Colonic mucosa (tissue), 4 donors: ENCODE results near the gene PAFAH1B2. TPM values are rescaled to one million over a fixed set of nuclear protein-coding genes. Genes with fewer than 3 reads are reported as not detected.

Experiments
- DNase-seq: peaks from one replicate; pipeline ENCODE4 v3.0.0-alpha.2; 2020
- H3K27ac ChIP-seq: fragments of 200-600 bp; one replicate; pipeline ENCODE4 v1.8.0; 2021
- H3K27me3 ChIP-seq: fragments of 200-600 bp; one replicate; pipeline ENCODE4 v1.8.0; 2021
- H3K36me3 ChIP-seq: fragments of 200-600 bp; one replicate; pipeline ENCODE4 v1.8.0; 2021
- H3K4me1 ChIP-seq: fragments of 200-600 bp; one replicate; pipeline ENCODE4 v1.8.0; 2021; ENCODE audit warnings: mild to moderate bottlenecking
- H3K4me3 ChIP-seq: fragments of 200-600 bp; one replicate; pipeline ENCODE4 v1.8.0; 2021
- H3K9ac ChIP-seq, 2 donors: one replicate each; pipeline ENCODE4 v1.7.0; 2013; ENCODE audit warnings: control low read depth in 2 of 2, low read depth in 2 of 2, low read length in 2 of 2
- H3K9me3 ChIP-seq: fragments of 200-600 bp; one replicate; pipeline ENCODE4 v1.8.0; 2021
- intact Hi-C: fragments of 100-400 bp; cut with DNase I; formaldehyde crosslinking; loops from one replicate; pipeline ENCODE4 v1.14.1; 2022
- total RNA-seq, 2 donors: library from RNA; stranded (reverse); fragmentation: NEBNext Ultra II Directional in 1 of 2; extraction: Animal tissue kit (Norgen Biotek cat#: 25700) in 1 of 2; gene quantifications; one replicate each; pipeline ENCODE4 v1.2.1, GENCODE V29; 2021
- TF ChIP-seq, protein P1 (sequence below): fragments of 200-600 bp; IDR thresholded peaks from one replicate; pipeline ENCODE4 v1.8.0; 2022; ENCODE audit warnings: antibody characterized with exemption, mild to moderate bottlenecking
- donor health status: healthy.
- donor health status: DM: no; HTN: no; CAD: no.
- donor health status: DM: no; HTN: no; CAD: no.

PAFAH1B2 gene
- total RNA-seq, 2 donors from 2014 or later, result 76.4 to 80.5 TPM

- intact Hi-C loops, result no loop called here
- no peaks in the 10 kb centered on the region for H3K27me3 ChIP-seq
- no peaks in the 10 kb centered on the region for H3K9me3 ChIP-seq
- H3K4me1 ChIP-seq, result peaks cover 8% of the 10 kb centered on the region
- DNase-seq, result no peak
- no peak overlapping the region for H3K4me3 ChIP-seq
- TF ChIP-seq, protein P1, sequence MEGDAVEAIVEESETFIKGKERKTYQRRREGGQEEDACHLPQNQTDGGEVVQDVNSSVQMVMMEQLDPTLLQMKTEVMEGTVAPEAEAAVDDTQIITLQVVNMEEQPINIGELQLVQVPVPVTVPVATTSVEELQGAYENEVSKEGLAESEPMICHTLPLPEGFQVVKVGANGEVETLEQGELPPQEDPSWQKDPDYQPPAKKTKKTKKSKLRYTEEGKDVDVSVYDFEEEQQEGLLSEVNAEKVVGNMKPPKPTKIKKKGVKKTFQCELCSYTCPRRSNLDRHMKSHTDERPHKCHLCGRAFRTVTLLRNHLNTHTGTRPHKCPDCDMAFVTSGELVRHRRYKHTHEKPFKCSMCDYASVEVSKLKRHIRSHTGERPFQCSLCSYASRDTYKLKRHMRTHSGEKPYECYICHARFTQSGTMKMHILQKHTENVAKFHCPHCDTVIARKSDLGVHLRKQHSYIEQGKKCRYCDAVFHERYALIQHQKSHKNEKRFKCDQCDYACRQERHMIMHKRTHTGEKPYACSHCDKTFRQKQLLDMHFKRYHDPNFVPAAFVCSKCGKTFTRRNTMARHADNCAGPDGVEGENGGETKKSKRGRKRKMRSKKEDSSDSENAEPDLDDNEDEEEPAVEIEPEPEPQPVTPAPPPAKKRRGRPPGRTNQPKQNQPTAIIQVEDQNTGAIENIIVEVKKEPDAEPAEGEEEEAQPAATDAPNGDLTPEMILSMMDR, result no peak
- no peak overlapping the region for H3K9ac ChIP-seq
- no peak overlapping the region for H3K27ac ChIP-seq
- no peaks in the 10 kb centered on the region for H3K36me3 ChIP-seq
Measured at GRCh38 chr11:117194267-117194666, 50.2 kb downstream of the PAFAH1B2 start.

DNA sequence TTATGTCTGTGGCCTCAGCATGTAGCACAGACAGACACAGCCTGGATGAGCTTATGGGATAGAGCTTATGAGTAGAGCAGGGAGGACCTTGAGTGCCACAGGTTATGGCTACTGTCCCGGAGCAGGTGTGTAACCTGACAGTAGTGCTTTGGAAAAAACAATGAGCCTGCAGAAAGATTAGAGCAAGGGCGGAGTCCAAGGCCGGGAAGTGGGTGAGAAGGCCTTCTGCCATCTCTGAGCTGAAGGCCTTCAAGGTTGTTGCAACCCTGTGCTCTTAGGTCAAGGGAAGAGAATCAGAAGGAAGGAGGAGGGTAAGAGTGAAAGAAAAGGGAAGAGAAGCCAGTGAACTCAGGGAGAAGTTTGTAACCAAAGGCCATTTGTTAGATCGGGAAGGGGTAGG, 51.2 kb downstream of the PAFAH1B2 start:
- no peak overlapping the region for H3K9ac ChIP-seq
- DNase-seq, result peak; percentile 66
- no peaks in the 10 kb centered on the region for H3K27me3 ChIP-seq
- peaks cover 8% of the 10 kb centered on the region for H3K4me1 ChIP-seq
- H3K36me3 ChIP-seq, result no peaks in the 10 kb centered on the region
- no peaks in the 10 kb centered on the region for H3K9me3 ChIP-seq
- intact Hi-C loops, result no loop called here
- H3K27ac ChIP-seq, result no peak overlapping the region
- no peak overlapping the region for H3K4me3 ChIP-seq
- TF ChIP-seq, protein P1, result no peak

DNA sequence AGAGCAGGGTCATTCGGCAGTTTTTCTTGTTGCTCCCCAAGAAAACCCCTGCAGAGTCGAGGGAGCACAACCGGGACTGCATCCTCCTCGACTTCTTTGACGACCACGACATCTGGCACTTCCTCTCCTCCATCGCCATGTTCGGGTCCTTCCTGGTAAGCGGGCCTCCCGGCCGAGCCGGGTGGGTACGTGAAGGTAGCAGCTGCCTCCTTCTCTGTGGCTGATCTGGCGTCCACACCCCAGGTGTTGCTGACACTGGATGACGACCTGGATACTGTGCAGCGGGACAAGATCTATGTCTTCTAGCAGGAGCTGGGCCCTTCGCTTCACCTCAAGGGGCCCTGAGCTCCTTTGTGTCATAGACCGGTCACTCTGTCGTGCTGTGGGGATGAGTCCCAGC, 51.7 kb downstream of the PAFAH1B2 start:
- H3K9me3 ChIP-seq, result no peaks in the 10 kb centered on the region
- intact Hi-C loops, result no loop called here
- no peak for DNase-seq
- TF ChIP-seq, protein P1, result no peak
- no peak overlapping the region for H3K27ac ChIP-seq
- H3K27me3 ChIP-seq, result no peaks in the 10 kb centered on the region
- no peak overlapping the region for H3K4me3 ChIP-seq
- H3K4me1 ChIP-seq, result peaks cover 8% of the 10 kb centered on the region
- no peaks in the 10 kb centered on the region for H3K36me3 ChIP-seq
- H3K9ac ChIP-seq, result no peak overlapping the region

DNA sequence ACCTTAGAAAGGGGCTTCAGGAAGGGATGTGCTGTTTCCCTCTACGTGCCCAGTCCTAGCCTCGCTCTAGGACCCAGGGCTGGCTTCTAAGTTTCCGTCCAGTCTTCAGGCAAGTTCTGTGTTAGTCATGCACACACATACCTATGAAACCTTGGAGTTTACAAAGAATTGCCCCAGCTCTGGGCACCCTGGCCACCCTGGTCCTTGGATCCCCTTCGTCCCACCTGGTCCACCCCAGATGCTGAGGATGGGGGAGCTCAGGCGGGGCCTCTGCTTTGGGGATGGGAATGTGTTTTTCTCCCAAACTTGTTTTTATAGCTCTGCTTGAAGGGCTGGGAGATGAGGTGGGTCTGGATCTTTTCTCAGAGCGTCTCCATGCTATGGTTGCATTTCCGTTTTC, 52.9 kb downstream of the PAFAH1B2 start:
- TF ChIP-seq, protein P1, result no peak
- intact Hi-C loops, result no loop called here
- Histone ChIP-seq H3K27me3 (no peaks in the 10 kb centered on the region), H3K27ac (peak overlapping the region; percentile 42), H3K9me3 (no peaks in the 10 kb centered on the region), H3K4me1 (peaks cover 8% of the 10 kb centered on the region), H3K4me3 (no peak overlapping the region), H3K9ac (peak overlapping the region in 1 of 2 donors; percentile 9), H3K36me3 (no peaks in the 10 kb centered on the region)
- DNase-seq, result no peak

DNA sequence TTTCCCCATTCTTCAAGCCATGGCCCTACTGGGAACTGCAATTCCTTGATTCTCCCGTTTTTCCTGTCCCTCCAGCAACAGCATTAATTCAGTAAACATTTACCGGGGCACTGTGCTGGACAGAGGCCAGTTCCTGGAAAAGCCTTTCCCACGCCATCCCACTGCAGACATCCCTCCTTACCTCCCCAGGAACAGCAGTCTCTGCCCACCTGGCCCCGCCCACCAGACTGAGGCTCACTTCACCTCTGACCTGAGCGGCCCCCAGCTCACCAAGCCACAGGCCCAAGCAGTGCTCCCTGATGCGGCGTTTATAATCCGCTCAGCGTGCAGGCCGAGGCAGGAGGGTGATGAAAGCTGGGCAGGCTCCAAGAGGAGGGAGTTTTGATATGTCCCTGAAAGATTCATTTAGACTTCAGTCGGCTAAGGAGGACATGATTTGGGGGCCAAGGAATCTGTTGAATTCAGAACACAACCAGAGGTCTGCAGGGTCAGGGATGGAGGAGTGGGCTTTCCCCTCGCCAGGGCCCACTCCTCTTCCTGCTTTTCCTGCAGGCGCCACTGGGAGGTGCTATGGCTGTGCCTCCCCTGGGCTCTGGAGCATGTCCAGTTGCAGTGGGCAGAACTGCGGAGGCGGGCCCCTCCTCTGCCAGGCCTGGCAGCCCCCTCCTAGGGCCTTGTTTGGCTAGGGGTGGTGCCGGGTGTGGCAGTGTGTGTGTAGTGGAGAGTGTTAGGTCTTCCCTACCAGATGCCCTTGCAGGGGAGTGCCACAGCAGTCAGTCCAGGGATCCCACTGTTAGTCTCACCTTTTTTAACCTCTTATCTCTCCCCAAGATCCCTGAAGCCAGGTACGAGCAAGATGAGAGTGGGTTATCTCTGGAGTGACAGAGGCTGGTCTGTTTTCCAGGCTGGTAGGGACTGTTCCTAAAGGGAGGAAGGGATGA, 53.7 kb downstream of the PAFAH1B2 start:
- peak; percentile 71 for DNase-seq
- intact Hi-C loops, result no loop called here
- no peaks in the 10 kb centered on the region for H3K36me3 ChIP-seq
- H3K4me3 ChIP-seq, result no peak overlapping the region
- H3K9me3 ChIP-seq, result no peaks in the 10 kb centered on the region
- TF ChIP-seq, protein P1, result peak; percentile 52
- peaks cover 8% of the 10 kb centered on the region for H3K4me1 ChIP-seq
- peak overlapping the region in 1 of 2 donors; percentile 71 for H3K9ac ChIP-seq
- H3K27ac ChIP-seq, result peak overlapping the region; percentile 42
- no peaks in the 10 kb centered on the region for H3K27me3 ChIP-seq
